Measurements from ENCODE around the gene OTOG.

DNA sequence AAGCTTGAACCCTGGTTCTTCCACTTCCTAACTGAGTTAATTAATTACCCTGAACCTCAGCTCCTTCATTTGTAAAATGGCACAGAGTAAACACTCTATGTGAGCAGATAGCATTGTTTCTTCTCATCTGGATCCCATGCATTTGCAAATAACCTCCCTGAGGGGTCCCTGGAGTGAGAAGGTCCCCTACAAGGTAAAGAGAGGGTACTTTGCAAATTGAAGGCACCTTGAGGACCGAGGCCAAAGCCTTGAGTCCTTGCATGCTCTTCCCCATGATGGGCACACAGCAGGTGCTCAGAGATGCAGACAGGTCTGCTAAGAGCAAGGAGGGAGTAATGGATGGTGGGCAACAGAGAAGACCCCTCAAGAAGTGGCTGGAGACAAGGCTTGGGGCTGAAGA is 33.2 kb downstream of the OTOG start:
- TF ChIP-seq, protein P1, sequence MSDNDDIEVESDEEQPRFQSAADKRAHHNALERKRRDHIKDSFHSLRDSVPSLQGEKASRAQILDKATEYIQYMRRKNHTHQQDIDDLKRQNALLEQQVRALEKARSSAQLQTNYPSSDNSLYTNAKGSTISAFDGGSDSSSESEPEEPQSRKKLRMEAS (IDR thresholded peaks at IDR 0.05; ENCODE audit: insufficient read depth, insufficient read length), result no peak
- TF ChIP-seq POLR2A (IDR thresholded peaks at IDR 0.05; ENCODE audit: low read depth, low read length) (no peak), POLR2AphosphoS5 (IDR thresholded peaks at IDR 0.05; ENCODE audit: insufficient read depth, low read depth, low read length) (no peak)
- TF ChIP-seq, protein P2, sequence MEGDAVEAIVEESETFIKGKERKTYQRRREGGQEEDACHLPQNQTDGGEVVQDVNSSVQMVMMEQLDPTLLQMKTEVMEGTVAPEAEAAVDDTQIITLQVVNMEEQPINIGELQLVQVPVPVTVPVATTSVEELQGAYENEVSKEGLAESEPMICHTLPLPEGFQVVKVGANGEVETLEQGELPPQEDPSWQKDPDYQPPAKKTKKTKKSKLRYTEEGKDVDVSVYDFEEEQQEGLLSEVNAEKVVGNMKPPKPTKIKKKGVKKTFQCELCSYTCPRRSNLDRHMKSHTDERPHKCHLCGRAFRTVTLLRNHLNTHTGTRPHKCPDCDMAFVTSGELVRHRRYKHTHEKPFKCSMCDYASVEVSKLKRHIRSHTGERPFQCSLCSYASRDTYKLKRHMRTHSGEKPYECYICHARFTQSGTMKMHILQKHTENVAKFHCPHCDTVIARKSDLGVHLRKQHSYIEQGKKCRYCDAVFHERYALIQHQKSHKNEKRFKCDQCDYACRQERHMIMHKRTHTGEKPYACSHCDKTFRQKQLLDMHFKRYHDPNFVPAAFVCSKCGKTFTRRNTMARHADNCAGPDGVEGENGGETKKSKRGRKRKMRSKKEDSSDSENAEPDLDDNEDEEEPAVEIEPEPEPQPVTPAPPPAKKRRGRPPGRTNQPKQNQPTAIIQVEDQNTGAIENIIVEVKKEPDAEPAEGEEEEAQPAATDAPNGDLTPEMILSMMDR (IDR thresholded peaks at IDR 0.05; ENCODE audit: extremely low read depth in 1 of 2, insufficient read depth in 1 of 2, low read depth in 1 of 2, low read length in 2 of 2), result no peak

Data from endothelial cell of umbilical vein (primary cell).